Measurements from ENCODE around the gene PHLDB2. TPM values are rescaled to one million over a fixed set of nuclear protein-coding genes. Genes with fewer than 3 reads are reported as not detected.
A peak's percentile ranks its signal among the peaks of the same experiment; 100 is the strongest.

PHLDB2 gene
- total RNA-seq, 2 donors from 2014 or later: 25.9 to 26.4 TPM

- no peak overlapping the region for H3K27ac ChIP-seq
- no peaks in the 10 kb centered on the region for H3K27me3 ChIP-seq
- H3K36me3 ChIP-seq (replicated peaks in 1 of 2; ENCODE audit: insufficient read depth in 1 of 2, low read depth in 2 of 2): no peaks in the 10 kb centered on the region
- intact Hi-C loops (cut with DNase I): no loop called here
- ATAC-seq: no peak
- H3K9me3 ChIP-seq: no peaks in the 10 kb centered on the region
- no peaks in the 10 kb centered on the region for H3K4me1 ChIP-seq
- no peak for DNase-seq
- WGBS, 2 donors: 86 to 91% methylated on average over 5 of the region's 5 CpGs
- TF ChIP-seq, protein P1, sequence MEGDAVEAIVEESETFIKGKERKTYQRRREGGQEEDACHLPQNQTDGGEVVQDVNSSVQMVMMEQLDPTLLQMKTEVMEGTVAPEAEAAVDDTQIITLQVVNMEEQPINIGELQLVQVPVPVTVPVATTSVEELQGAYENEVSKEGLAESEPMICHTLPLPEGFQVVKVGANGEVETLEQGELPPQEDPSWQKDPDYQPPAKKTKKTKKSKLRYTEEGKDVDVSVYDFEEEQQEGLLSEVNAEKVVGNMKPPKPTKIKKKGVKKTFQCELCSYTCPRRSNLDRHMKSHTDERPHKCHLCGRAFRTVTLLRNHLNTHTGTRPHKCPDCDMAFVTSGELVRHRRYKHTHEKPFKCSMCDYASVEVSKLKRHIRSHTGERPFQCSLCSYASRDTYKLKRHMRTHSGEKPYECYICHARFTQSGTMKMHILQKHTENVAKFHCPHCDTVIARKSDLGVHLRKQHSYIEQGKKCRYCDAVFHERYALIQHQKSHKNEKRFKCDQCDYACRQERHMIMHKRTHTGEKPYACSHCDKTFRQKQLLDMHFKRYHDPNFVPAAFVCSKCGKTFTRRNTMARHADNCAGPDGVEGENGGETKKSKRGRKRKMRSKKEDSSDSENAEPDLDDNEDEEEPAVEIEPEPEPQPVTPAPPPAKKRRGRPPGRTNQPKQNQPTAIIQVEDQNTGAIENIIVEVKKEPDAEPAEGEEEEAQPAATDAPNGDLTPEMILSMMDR (IDR thresholded peaks at IDR 0.05): no peak
- no peak for TF ChIP-seq POLR2A (IDR thresholded peaks at IDR 0.05)
- no peak overlapping the region for H3K4me3 ChIP-seq
Measured at GRCh38 chr3:111890051-111890580, 31.1 kb downstream of the PHLDB2 start.

- 82 to 95% methylated on average over 2 of the region's 2 CpGs for WGBS, 2 donors
- no peak for ATAC-seq
- no peaks in the 10 kb centered on the region for H3K9me3 ChIP-seq
- no peak overlapping the region for H3K4me3 ChIP-seq
- no peaks in the 10 kb centered on the region for H3K4me1 ChIP-seq
- TF ChIP-seq, protein P1 (IDR thresholded peaks at IDR 0.05): no peak
- no peak for TF ChIP-seq POLR2A (IDR thresholded peaks at IDR 0.05)
- intact Hi-C loops (cut with DNase I): no loop called here
- DNase-seq: no peak
- H3K36me3 ChIP-seq (replicated peaks in 1 of 2; ENCODE audit: insufficient read depth in 1 of 2, low read depth in 2 of 2): no peaks in the 10 kb centered on the region
- no peaks in the 10 kb centered on the region for H3K27me3 ChIP-seq
- no peak overlapping the region for H3K27ac ChIP-seq
Measured at GRCh38 chr3:111892070-111892469, 33.0 kb downstream of the PHLDB2 start.

DNA sequence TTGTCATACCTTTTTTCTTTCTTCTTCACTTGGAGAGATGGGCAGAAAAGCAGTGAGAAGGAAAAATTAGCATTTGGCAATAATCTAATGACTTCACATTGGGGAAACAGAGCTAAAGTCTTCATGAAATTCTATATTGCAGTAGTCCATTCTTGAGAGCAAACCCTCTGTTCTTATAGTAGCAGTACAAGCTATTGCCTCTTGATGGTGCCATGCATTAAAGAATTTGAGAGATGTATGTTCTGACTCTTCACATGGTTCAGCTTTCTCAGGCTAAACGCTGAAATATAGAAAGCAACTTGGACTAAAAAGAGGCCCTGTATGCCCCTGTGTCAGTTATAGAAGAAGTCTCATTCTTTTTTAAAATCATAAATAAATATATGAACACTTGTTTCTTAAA, 36.0 kb downstream of the PHLDB2 start:
- intact Hi-C loops (cut with DNase I): no loop called here
- no peaks in the 10 kb centered on the region for H3K36me3 ChIP-seq (replicated peaks in 1 of 2; ENCODE audit: insufficient read depth in 1 of 2, low read depth in 2 of 2)

DNA sequence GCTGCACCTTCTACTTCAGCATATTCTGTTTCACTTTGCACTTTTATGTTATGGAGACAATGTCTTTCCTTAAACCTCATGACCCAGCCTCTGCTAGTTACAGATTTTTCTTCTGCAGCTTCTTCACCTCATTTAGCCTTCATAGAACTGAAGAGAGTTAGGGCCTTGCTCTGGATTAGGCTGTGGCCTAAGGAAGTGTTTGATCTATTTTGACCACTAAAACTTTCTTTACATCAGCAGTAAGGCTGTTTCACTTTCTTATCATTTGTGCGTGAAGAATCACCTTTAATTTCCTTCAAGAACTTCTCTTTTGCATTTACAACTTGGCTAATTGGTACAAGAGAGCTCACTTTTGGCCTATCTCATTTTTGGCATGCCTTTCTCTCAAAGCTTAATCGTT, 40.9 kb downstream of the PHLDB2 start:
- DNase-seq (no peak), ATAC-seq (no peak)
- H3K27ac ChIP-seq: no peak overlapping the region
- H3K4me3 ChIP-seq: no peak overlapping the region
- H3K36me3 ChIP-seq (replicated peaks in 1 of 2; ENCODE audit: insufficient read depth in 1 of 2, low read depth in 2 of 2): no peaks in the 10 kb centered on the region
- 68 to 79% methylated on average over 2 of the region's 2 CpGs for WGBS, 2 donors
- no peaks in the 10 kb centered on the region for H3K4me1 ChIP-seq
- H3K27me3 ChIP-seq: no peaks in the 10 kb centered on the region
- H3K9me3 ChIP-seq: no peaks in the 10 kb centered on the region
- TF ChIP-seq, protein P1 (IDR thresholded peaks at IDR 0.05): no peak
- no peak for TF ChIP-seq POLR2A (IDR thresholded peaks at IDR 0.05)
- intact Hi-C loops (cut with DNase I): no loop called here

More for the DNA sequence above, 36.0 kb downstream of the PHLDB2 start:
- TF ChIP-seq, protein P1 (IDR thresholded peaks at IDR 0.05): peak in 3 of 7 experiments; percentile 4 to 23 (median 7)
- TF ChIP-seq POLR2A (IDR thresholded peaks at IDR 0.05): no peak
- ATAC-seq (no peak), DNase-seq (no peak)
- H3K27me3 ChIP-seq: no peaks in the 10 kb centered on the region
- H3K4me3 ChIP-seq: no peak overlapping the region
- H3K4me1 ChIP-seq: no peaks in the 10 kb centered on the region
- 63 to 88% methylated on average over 1 of the region's 1 CpG for WGBS, 2 donors
- no peaks in the 10 kb centered on the region for H3K9me3 ChIP-seq
- no peak overlapping the region for H3K27ac ChIP-seq

DNA sequence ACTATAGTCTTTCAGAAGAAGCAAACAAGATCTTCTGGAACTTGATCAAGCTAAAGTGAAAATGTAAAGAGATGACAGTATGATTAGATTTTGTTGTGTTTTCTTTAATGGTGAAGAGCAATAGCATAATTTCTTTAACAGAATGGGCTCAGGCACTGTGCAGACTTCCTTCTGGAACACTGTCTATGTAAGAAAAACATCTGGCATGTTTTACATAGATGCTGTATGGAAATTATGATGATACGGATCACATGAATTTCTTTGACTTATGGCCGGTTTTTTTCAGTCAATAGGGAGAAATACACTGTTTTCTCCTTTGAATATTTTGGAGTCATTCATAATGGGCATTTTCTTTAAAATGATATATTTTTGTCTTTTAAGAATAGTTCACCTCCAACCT, 42.6 kb downstream of the PHLDB2 start:
- DNase-seq (no peak), ATAC-seq (no peak)
- H3K36me3 ChIP-seq (replicated peaks in 1 of 2; ENCODE audit: insufficient read depth in 1 of 2, low read depth in 2 of 2): no peaks in the 10 kb centered on the region
- intact Hi-C loops (cut with DNase I): no loop called here
- 86 to 94% methylated on average over 2 of the region's 2 CpGs for WGBS, 2 donors
- H3K4me3 ChIP-seq: no peak overlapping the region
- H3K9me3 ChIP-seq: no peaks in the 10 kb centered on the region
- no peak overlapping the region for H3K27ac ChIP-seq
- no peak for TF ChIP-seq POLR2A (IDR thresholded peaks at IDR 0.05)
- TF ChIP-seq, protein P1 (IDR thresholded peaks at IDR 0.05): no peak
- no peaks in the 10 kb centered on the region for H3K27me3 ChIP-seq
- H3K4me1 ChIP-seq: no peaks in the 10 kb centered on the region

Measured in body of pancreas (tissue), 4 donors.